Liver (tissue), 9 donors: ENCODE results near the gene REXO1. TPM values are rescaled to one million over a fixed set of nuclear protein-coding genes. Genes with fewer than 3 reads are reported as not detected.

Experiments used
- DNase-seq: peaks from one replicate; pipeline ENCODE4 v3.0.0-alpha.2; 2017; ENCODE audit warnings: low spot score
- H3K27ac ChIP-seq, 2 donors: one replicate each; pipeline ENCODE4 v1.7.0; 2013; ENCODE audit warnings: inconsistent platforms in 2 of 2, low read length in 2 of 2, control low read depth in 1 of 2, low read depth in 1 of 2, mild to moderate bottlenecking in 1 of 2
- H3K27me3 ChIP-seq, 4 donors: one replicate each; pipeline versions ENCODE4 v1.6.1 to v1.7.0; 2013; ENCODE audit warnings: low read length in 3 of 4, inconsistent platforms in 1 of 4, mild to moderate bottlenecking in 1 of 4, moderate library complexity in 1 of 4; ENCODE audit not compliant: control insufficient read depth in 4 of 4, insufficient read depth in 4 of 4
- H3K36me3 ChIP-seq, 4 donors: one replicate each; pipeline versions ENCODE4 v1.6.1 to v1.7.0; 2013; ENCODE audit warnings: low read length in 3 of 4, mild to moderate bottlenecking in 3 of 4, low read depth in 1 of 4, moderate library complexity in 1 of 4; ENCODE audit not compliant: control insufficient read depth in 4 of 4, insufficient read depth in 3 of 4
- H3K4me1 ChIP-seq, 4 donors: one replicate each; pipeline versions ENCODE4 v1.6.1 to v1.7.0; 2013; ENCODE audit warnings: low read length in 3 of 4, mild to moderate bottlenecking in 3 of 4, moderate library complexity in 1 of 4; ENCODE audit not compliant: control insufficient read depth in 4 of 4, insufficient read depth in 4 of 4
- H3K4me3 ChIP-seq, 3 donors: one replicate each; pipeline versions ENCODE4 v1.6.1 to v1.7.0; 2013; ENCODE audit warnings: low read length in 3 of 3, control low read depth in 1 of 3, low read depth in 1 of 3, mild to moderate bottlenecking in 1 of 3
- H3K9ac ChIP-seq, 2 donors: one replicate each; pipeline ENCODE4 v1.7.0; 2013; ENCODE audit warnings: low read length in 2 of 2, mild to moderate bottlenecking in 2 of 2, moderate library complexity in 2 of 2, control low read depth in 1 of 2, low read depth in 1 of 2
- H3K9me3 ChIP-seq, 4 donors: one replicate each; pipeline versions ENCODE4 v1.6.1 to v1.7.0; 2013; ENCODE audit warnings: low read length in 3 of 4; ENCODE audit not compliant: control insufficient read depth in 4 of 4
- ATF3 ChIP-seq: IDR thresholded peaks from 2 replicates; pipeline ENCODE4 v1.6.1; 2016; ENCODE audit warnings: antibody characterized with exemption
- CTCF ChIP-seq: fragments of 150-350 bp; IDR thresholded peaks from 2 replicates; pipeline ENCODE4 v1.5.1; 2017; ENCODE audit warnings: improper control_type of control experiment, low read depth, low read length; ENCODE audit not compliant: missing input control
- EGR1 ChIP-seq, 2 donors: IDR thresholded peaks; 2 replicates each; pipeline ENCODE4 v1.6.1; 2016 to 2018; ENCODE audit warnings: antibody characterized with exemption in 2 of 2, low read depth in 2 of 2
- FOXA1 ChIP-seq: IDR thresholded peaks from 2 replicates; pipeline ENCODE4 v1.6.1; 2016; ENCODE audit warnings: antibody characterized with exemption
- FOXA2 ChIP-seq: IDR thresholded peaks from 2 replicates; pipeline ENCODE4 v1.6.1; 2016; ENCODE audit warnings: antibody characterized with exemption
- HNF4A ChIP-seq, 2 donors: conservative IDR thresholded peaks; 2 replicates each; pipeline ENCODE4 v1.6.1; 2016; ENCODE audit warnings: antibody characterized with exemption in 2 of 2, mild to moderate bottlenecking in 2 of 2
- NR2F2 ChIP-seq: IDR thresholded peaks from 2 replicates; pipeline ENCODE4 v1.6.1; 2016; ENCODE audit warnings: antibody characterized with exemption
- RAD21 ChIP-seq, 2 donors: IDR thresholded peaks; 2 replicates each; pipeline ENCODE4 v1.6.1; 2016; ENCODE audit warnings: antibody characterized with exemption in 2 of 2, mild to moderate bottlenecking in 2 of 2
- REST ChIP-seq: IDR thresholded peaks from 2 replicates; pipeline ENCODE4 v1.6.1; 2016; ENCODE audit warnings: antibody characterized with exemption, mild to moderate bottlenecking
- RXRA ChIP-seq, 2 donors: IDR thresholded peaks; 2 replicates each; pipeline ENCODE4 v1.6.1; 2017 to 2018; ENCODE audit warnings: antibody characterized with exemption in 2 of 2, mild to moderate bottlenecking in 1 of 2
- SP1 ChIP-seq: IDR thresholded peaks from 2 replicates; pipeline ENCODE4 v1.6.1; 2018; ENCODE audit warnings: antibody characterized with exemption, mild to moderate bottlenecking
- TAF1 ChIP-seq: conservative IDR thresholded peaks from 2 replicates; pipeline ENCODE4 v1.6.1; 2016; ENCODE audit warnings: antibody characterized with exemption, mild to moderate bottlenecking
- YY1 ChIP-seq: IDR thresholded peaks from 2 replicates; pipeline ENCODE4 v1.6.1; 2016; ENCODE audit warnings: antibody characterized with exemption, mild to moderate bottlenecking
- ZBTB33 ChIP-seq: IDR thresholded peaks from 2 replicates; pipeline ENCODE4 v1.6.1; 2016; ENCODE audit warnings: antibody characterized with exemption
- WGBS: extraction: QIAGEN DNeasy Blood & Tissue Kit; methylation state at CpG from one replicate; pipeline ENCODE4 v1.1.7; 2013; 5-methylcytosine and 5-hydroxymethylcytosine counted together
- polyA plus RNA-seq, 2 donors: library from polyadenylated mRNA; stranded (reverse) in 1 of 2; unstranded in 1 of 2; fragments of 200-250 nt in 1 of 2; fragments of >200 nt in 1 of 2; fragmentation: Nextera tagmentation in 1 of 2; extraction: Ambion mirVana in 1 of 2; gene quantifications; one replicate each; pipeline versions ENCODE4 v1.2.1 to v1.2.3, GENCODE V29; 2013 to 2015
- total RNA-seq, 2 donors: library from RNA; depleted of rRNA; stranded (reverse); fragments of >200 nt; gene quantifications; one replicate each; pipeline ENCODE4 v1.2.3, GENCODE V29; 2014
- donor health status: healthy.
- donor health status: healthy.
- donor health status: healthy.
- donor health status: healthy.
- donor health status: healthy.

Gene REXO1
- total and polyA plus RNA-seq, 4 donors: 2.0 to 11.5 (median 9.2) TPM

GRCh38 chr19:1851654-1852580, 3.6 kb upstream of the REXO1 start:
- Histone ChIP-seq H3K9me3 (no peaks in the 10 kb centered on the region), H3K36me3 (peaks cover 0 to 2% (median 0%) of the 10 kb centered on the region in 4 donors), H3K4me3 (no peak overlapping the region), H3K27me3 (no peaks in the 10 kb centered on the region), H3K9ac (no peak overlapping the region), H3K27ac (no peak overlapping the region), H3K4me1 (peaks cover 20 to 36% (median 24%) of the 10 kb centered on the region in 4 donors)
- WGBS: 54% methylated on average over 66 of the region's 66 CpGs
- no peak for TF ChIP-seq SP1
- TF ChIP-seq TAF1: no peak
- TF ChIP-seq RAD21 (IDR thresholded peaks at IDR 0.05): no peak
- no peak for TF ChIP-seq FOXA2
- no peak for TF ChIP-seq YY1
- no peak for TF ChIP-seq REST
- no peak for TF ChIP-seq ATF3
- TF ChIP-seq NR2F2: no peak
- TF ChIP-seq HNF4A (conservative IDR thresholded peaks at IDR 0.05): no peak
- TF ChIP-seq FOXA1: no peak
- no peak for TF ChIP-seq ZBTB33
- no peak for TF ChIP-seq RXRA (IDR thresholded peaks at IDR 0.05)
- no peak for TF ChIP-seq EGR1 (IDR thresholded peaks at IDR 0.05; ENCODE audit: low read depth in 2 of 2)
- TF ChIP-seq CTCF: no peak
- DNase-seq: no peak
